ENCODE results near the gene PRR30. TPM values are rescaled to one million over a fixed set of nuclear protein-coding genes. Genes with fewer than 3 reads are reported as not detected.

The PRR30 gene
- polyA plus RNA-seq, 1 of the 3 experiments (the other 2 are of a cell fraction) = not detected

GRCh38 chr2:27094353-27094984 lies 44.7 kb downstream of the PRR30 start:
- ChIA-PET CTCF (interaction anchor here (0.8 to 6.3 kb wide), 11 partner anchors 8 to 209 kb away, joined by 3 to 75 read pairs (median 6); partner anchors contain the start of genes CGREF1, EMILIN1, KHK and TRIM54), POLR2A (interaction anchor here (1.4 kb wide), 1 partner anchor 29 kb away, joined by 3 read pairs; the partner anchor contains the start of gene ABHD1)
- no peak overlapping the region for H3K4me3 ChIP-seq (ENCODE audit: low read depth in 2 of 2, low read length in 1 of 2)
- H2AFZ ChIP-seq (ENCODE audit: low read depth) = no peak overlapping the region
- TF ChIP-seq RAD21 (IDR thresholded peaks at IDR 0.05; ENCODE audit: low read length) (no peak), REST (IDR thresholded peaks at IDR 0.05; ENCODE audit: low read depth, low read length) (no peak), TCF12 (IDR thresholded peaks at IDR 0.05) (no peak), RFX5 (IDR thresholded peaks at IDR 0.05; ENCODE audit: low read length) (no peak), TEAD4 (IDR thresholded peaks at IDR 0.05; ENCODE audit: borderline replicate concordance, insufficient read depth) (no peak), FOSL2 (IDR thresholded peaks at IDR 0.05; ENCODE audit: borderline replicate concordance, low read depth) (no peak), IRF3 (IDR thresholded peaks at IDR 0.05; ENCODE audit: low read depth, low read length) (no peak), MXI1 (IDR thresholded peaks at IDR 0.05; ENCODE audit: low read depth, low read length) (no peak), ZBTB33 (IDR thresholded peaks at IDR 0.05; ENCODE audit: borderline replicate concordance, low read depth) (no peak), MEF2A (IDR thresholded peaks at IDR 0.05; ENCODE audit: borderline replicate concordance, low read depth) (no peak), RCOR1 (IDR thresholded peaks at IDR 0.05; ENCODE audit: low read length) (no peak), EZH2phosphoT487 (IDR thresholded peaks at IDR 0.05; ENCODE audit: borderline replicate concordance, low read depth) (no peak), PBX3 (IDR thresholded peaks at IDR 0.05) (no peak), CTCF (IDR thresholded peaks at IDR 0.05) (no peak)
- no peaks in the 10 kb centered on the region for H3K36me3 ChIP-seq (replicated peaks in 1 of 2; ENCODE audit: control insufficient read depth in 1 of 2, insufficient read depth in 2 of 2, low read length in 1 of 2)
- peaks cover 4 to 21% of the 10 kb centered on the region in 2 experiments; a peak in 2 of 4 replicates for H3K4me1 ChIP-seq (ENCODE audit: control insufficient read depth in 1 of 2, insufficient read depth in 2 of 2, low read depth in 1 of 2, low read length in 1 of 2)
- H3K9me3 ChIP-seq = no peaks in the 10 kb centered on the region
- no peaks in the 10 kb centered on the region for H3F3A ChIP-seq (replicated peaks; ENCODE audit: insufficient read depth)
- no peaks in the 10 kb centered on the region for H3K79me2 ChIP-seq (ENCODE audit: insufficient read depth)
- DNase-seq = no peak
- no peak overlapping the region for H3K9ac ChIP-seq
- no peaks in the 10 kb centered on the region for H4K20me1 ChIP-seq (ENCODE audit: insufficient read depth)
- H3K9me2 ChIP-seq = no peaks in the 10 kb centered on the region
- H3K4me2 ChIP-seq = no peak overlapping the region
- no peaks in the 10 kb centered on the region for H3K27me3 ChIP-seq (ENCODE audit: insufficient read depth)
- no peak overlapping the region for H3K27ac ChIP-seq (ENCODE audit: low read depth in 2 of 2, low read length in 1 of 2)
- WGBS (ENCODE audit: low lambda C conversion rate) = 95% methylated on average over 24 of the region's 24 CpGs

Measured in SK-N-SH (cell line).